Immature natural killer cell (primary cell): ENCODE results near the gene GPR34. TPM values are rescaled to one million over a fixed set of nuclear protein-coding genes. Genes with fewer than 3 reads are reported as not detected.

Experiments used
- DNase-seq, 3 donors: peaks; one replicate each; pipeline ENCODE4 v3.0.0; 2022; ENCODE audit warnings: mixed read lengths in 1 of 3
- H3K27ac Mint-ChIP-seq, 6 donors: one replicate each; pipeline ENCODE4 v1.8.0; 2020; ENCODE audit warnings: mixed read lengths in 6 of 6, mild to moderate bottlenecking in 5 of 6, inconsistent platforms in 4 of 6, moderate library complexity in 3 of 6
- H3K27me3 Mint-ChIP-seq, 3 donors: one replicate each; pipeline ENCODE4 v1.8.0; 2020 to 2021; ENCODE audit warnings: low read depth in 3 of 3, mild to moderate bottlenecking in 3 of 3, mixed read lengths in 3 of 3, moderate library complexity in 3 of 3, inconsistent platforms in 1 of 3
- H3K36me3 Mint-ChIP-seq, 3 donors: one replicate each; pipeline ENCODE4 v1.8.0; 2020; ENCODE audit warnings: mixed read lengths in 3 of 3, inconsistent platforms in 2 of 3, mild to moderate bottlenecking in 2 of 3
- H3K4me1 Mint-ChIP-seq, 2 donors: one replicate each; pipeline ENCODE4 v1.8.0; 2020; ENCODE audit warnings: inconsistent platforms in 2 of 2, mild to moderate bottlenecking in 2 of 2, mixed read lengths in 2 of 2, moderate library complexity in 1 of 2
- H3K4me3 Mint-ChIP-seq, 5 donors: one replicate each; pipeline ENCODE4 v1.8.0; 2020; ENCODE audit warnings: mild to moderate bottlenecking in 5 of 5, mixed read lengths in 5 of 5, inconsistent platforms in 3 of 5, moderate library complexity in 3 of 5
- H3K9me3 Mint-ChIP-seq, 6 donors: one replicate each; pipeline ENCODE4 v1.8.0; 2020; ENCODE audit warnings: mild to moderate bottlenecking in 6 of 6, mixed read lengths in 6 of 6, inconsistent platforms in 4 of 6, moderate library complexity in 3 of 6
- polyA plus RNA-seq, 3 donors: library from polyadenylated mRNA; unstranded; fragments of 300-500 nt; fragmentation: Illumina TruSeq; gene quantifications; one replicate each; pipeline ENCODE4 v1.2.3, GENCODE V29; 2021

GPR34 gene
- polyA plus RNA-seq, 3 donors from 2014 or later, result 2.8 to 2.9 TPM; not detected in 1

DNA sequence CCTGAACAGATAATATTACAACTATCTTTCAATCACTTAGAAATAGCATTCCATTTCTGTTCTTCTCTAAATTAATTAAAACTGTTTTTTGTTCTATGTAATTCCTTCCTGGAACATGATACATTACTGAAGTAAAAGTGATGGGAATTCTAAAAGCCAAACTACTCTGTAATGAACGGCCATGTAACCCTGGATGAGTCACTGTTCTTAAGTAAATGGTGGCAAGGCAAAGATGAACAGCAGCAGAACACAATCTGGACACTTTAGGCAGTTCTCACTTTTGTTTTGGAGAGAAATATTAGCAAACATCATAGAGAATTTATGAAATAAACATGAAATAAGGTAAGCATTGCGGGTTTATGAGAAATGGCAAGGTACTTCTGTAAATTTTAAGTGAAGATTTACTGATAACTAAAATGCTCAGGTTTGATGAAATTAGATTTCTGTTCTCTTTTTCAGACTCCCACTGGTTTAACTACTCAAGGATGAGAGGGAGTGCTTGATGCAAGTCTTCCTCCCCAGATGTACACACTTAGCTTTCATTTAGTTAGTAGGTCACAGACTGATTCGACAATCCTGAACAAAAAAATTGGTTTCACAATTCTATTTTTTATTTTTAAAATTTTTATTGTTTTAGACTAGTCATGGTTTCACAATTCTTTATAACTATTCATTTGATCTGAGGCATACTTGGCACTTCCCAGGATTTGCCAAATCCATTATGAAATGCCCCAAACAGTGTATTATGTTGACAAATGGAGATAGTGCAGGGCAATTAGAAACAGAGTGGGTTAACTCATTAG, 34.2 kb downstream of the GPR34 start:
- Mint-ChIP-seq H3K4me1 (peaks cover 62 to 74% of the 10 kb centered on the region in 2 donors), H3K27me3 (peaks cover 7 to 10% (median 9%) of the 10 kb centered on the region in 3 donors), H3K27ac (peak overlapping the region in 5 of 6 donors; percentile 2 to 45 (median 39)), H3K36me3 (peaks cover 0 to 7% (median 4%) of the 10 kb centered on the region in 3 donors), H3K9me3 (peaks cover 0 to 12% (median 7%) of the 10 kb centered on the region in 6 donors), H3K4me3 (peak overlapping the region; percentile 65 to 79 (median 70))
- no peak for DNase-seq

DNA sequence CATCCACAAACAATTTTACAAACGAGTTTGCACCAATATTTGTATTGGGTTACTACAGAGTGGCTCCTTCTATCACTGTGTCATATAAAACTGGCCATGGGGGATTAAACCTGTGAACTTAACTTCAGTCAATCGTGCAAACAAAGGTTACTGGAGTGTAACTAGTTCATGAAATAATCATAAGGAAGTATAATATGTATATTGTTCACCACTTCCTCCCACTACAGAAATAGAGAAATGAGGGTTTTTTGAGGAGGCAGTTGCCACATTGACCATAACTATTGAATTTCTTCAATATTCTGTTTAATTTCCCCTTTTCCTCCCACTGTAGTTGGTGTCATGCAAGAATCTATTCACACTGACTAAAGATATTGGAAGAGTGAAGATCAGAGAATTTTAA, 35.1 kb downstream of the GPR34 start, which contains the start of gene GPR82:
TSS of gene GPR82 (plus strand) at position 356 of the 400 bp plus-strand sequence. CDS start 2,846 bp downstream, outside the sequence.
- peak within 1 kb of the TSS in 5 of 6 donors; percentile 2 to 55 (median 41) for H3K27ac Mint-ChIP-seq
- peaks cover 7 to 8% (median 8%) of the 10 kb centered on the region in 3 donors for H3K27me3 Mint-ChIP-seq
- H3K36me3 Mint-ChIP-seq, result peaks cover 0 to 7% (median 4%) of the 10 kb centered on the region in 3 donors
- H3K4me1 Mint-ChIP-seq, result peaks cover 54 to 65% of the 10 kb centered on the region in 2 donors
- no peak for DNase-seq
- peak within 1 kb of the TSS; percentile 65 to 79 (median 70) for H3K4me3 Mint-ChIP-seq
- H3K9me3 Mint-ChIP-seq, result peaks cover 0 to 9% (median 7%) of the 10 kb centered on the region in 6 donors

DNA sequence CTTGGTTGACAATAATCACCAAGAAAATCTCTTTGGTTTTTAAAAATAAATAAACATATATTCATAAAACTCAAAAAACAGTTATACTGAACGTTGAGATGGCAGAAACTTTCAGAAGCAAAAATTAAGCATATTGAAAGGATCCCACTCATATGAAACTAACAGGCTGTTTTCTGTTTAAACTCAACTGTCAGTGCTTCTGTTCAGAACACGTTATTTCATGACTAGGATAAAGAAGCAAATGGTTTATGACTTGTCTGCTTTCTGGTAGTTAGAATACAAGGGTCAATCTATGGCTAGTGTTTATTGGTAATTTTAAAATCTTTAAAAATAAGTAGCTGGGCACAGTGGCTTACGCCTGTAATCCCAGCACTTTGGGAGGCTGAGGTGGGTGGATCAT, 39.4 kb downstream of the GPR34 start:
- no peak for DNase-seq
- Mint-ChIP-seq H3K27me3 (peaks cover 0 to 6% (median 5%) of the 10 kb centered on the region in 3 donors), H3K4me3 (no peak overlapping the region), H3K4me1 (peaks cover 23 to 43% of the 10 kb centered on the region in 2 donors), H3K36me3 (peaks cover 0 to 11% (median 0%) of the 10 kb centered on the region in 3 donors), H3K9me3 (no peaks in the 10 kb centered on the region), H3K27ac (no peak overlapping the region)

DNA sequence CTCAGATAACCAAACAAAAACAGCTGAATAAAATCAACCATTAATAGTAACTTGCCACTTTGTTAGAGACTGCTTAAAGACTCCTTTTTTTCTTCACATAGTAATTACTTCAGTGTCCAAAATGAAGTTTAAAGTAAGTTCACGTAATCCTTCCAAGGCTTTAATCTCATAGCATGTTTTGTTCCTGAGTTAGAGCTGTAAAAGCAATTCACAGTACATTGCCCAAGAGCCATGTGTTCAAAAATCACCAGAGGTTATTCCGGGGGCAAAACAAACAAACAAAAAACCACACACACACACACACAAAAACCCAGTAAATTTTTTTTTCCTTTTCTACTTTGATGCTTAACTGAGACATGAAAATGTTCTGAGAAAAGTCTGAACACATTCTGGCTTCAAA, 41.3 kb downstream of the GPR34 start:
- Mint-ChIP-seq H3K27ac (peak overlapping the region in 2 of 6 donors; percentile 16 to 39), H3K9me3 (no peaks in the 10 kb centered on the region), H3K27me3 (peaks cover 0 to 6% (median 5%) of the 10 kb centered on the region in 3 donors), H3K4me1 (peaks cover 26 to 46% of the 10 kb centered on the region in 2 donors), H3K4me3 (peak overlapping the region in 3 of 5 donors; percentile 5 to 43 (median 35)), H3K36me3 (peaks cover 0 to 11% (median 0%) of the 10 kb centered on the region in 3 donors)
- no peak for DNase-seq

DNA sequence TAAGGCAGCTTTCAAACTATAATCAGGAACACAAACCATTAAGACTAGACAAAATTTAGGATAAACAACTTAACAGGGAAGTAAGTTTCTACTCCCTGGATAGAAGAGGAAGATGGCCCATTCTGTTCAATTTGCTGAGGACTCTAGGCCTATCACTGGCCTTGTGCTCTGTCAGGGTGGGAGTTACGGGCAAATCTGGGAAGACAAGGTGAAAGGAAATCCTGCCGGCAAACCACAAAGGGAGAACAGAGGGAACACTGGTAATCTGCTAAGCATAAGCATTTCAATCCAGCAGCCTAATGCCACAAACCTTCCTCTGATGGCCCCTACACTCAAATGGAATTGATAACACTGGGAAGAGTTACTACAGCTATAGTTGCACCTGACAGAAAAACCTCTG, 43.5 kb downstream of the GPR34 start:
- Mint-ChIP-seq H3K36me3 (peaks cover 0 to 7% (median 0%) of the 10 kb centered on the region in 3 donors), H3K4me3 (peak overlapping the region in 1 of 5 donors; percentile 2), H3K27me3 (peaks cover 3 to 6% (median 6%) of the 10 kb centered on the region in 3 donors), H3K27ac (peak overlapping the region in 3 of 6 donors; percentile 2 to 51 (median 6)), H3K4me1 (peaks cover 32 to 58% of the 10 kb centered on the region in 2 donors), H3K9me3 (no peaks in the 10 kb centered on the region)
- no peak for DNase-seq

DNA sequence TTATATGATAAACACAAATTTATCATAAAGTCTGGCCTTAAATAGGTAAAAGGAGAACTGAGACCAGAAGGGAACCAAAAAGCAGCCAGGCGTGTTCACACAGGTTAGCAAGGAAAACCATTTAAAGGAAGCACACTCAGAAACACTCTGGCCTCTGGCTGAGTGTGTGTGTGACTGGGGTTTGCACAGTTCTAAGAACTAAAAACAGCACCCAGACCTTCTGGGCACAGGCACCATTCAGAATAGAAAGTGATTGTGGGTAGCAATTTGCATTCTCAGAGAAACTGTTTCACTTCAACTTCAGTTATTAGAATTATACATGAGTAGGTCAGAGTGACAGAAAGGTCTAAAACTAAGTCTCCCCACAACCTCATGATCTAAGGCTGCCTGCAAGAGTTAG, 45.2 kb downstream of the GPR34 start:
- DNase-seq, result peak; percentile 44 to 55 (median 55)
- H3K27me3 Mint-ChIP-seq, result peaks cover 6 to 7% (median 7%) of the 10 kb centered on the region in 3 donors
- H3K36me3 Mint-ChIP-seq, result peaks cover 0 to 5% (median 0%) of the 10 kb centered on the region in 3 donors
- peaks cover 33 to 56% of the 10 kb centered on the region in 2 donors for H3K4me1 Mint-ChIP-seq
- no peaks in the 10 kb centered on the region for H3K9me3 Mint-ChIP-seq
- H3K4me3 Mint-ChIP-seq, result peak overlapping the region; percentile 56 to 88 (median 63)
- H3K27ac Mint-ChIP-seq, result peak overlapping the region; percentile 64 to 84 (median 72)

DNA sequence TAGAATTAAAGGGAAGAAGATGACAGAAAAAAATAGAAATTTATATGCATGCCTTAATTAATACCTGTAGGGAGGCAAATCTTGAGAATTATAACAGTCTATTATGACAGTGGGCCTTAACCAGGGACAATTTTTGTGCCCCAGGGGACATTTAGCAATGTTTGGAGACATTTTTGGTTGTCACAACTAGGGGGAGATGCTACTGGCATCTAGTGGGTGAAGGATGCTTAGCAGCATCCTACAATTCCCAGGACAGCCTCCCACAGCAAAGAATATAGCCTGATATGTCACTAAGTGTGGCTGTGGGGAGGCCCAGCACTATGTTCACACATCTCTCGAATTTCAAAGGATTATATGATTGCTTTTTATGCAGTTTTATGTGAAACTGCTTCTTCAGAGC, 45.8 kb downstream of the GPR34 start:
- peaks cover 33 to 56% of the 10 kb centered on the region in 2 donors for H3K4me1 Mint-ChIP-seq
- H3K4me3 Mint-ChIP-seq, result peak overlapping the region; percentile 56 to 88 (median 63)
- peaks cover 0 to 5% (median 0%) of the 10 kb centered on the region in 3 donors for H3K36me3 Mint-ChIP-seq
- peak overlapping the region; percentile 64 to 84 (median 72) for H3K27ac Mint-ChIP-seq
- no peaks in the 10 kb centered on the region for H3K9me3 Mint-ChIP-seq
- H3K27me3 Mint-ChIP-seq, result peaks cover 4 to 7% (median 7%) of the 10 kb centered on the region in 3 donors
- DNase-seq, result peak in 1 of 3 donors; percentile 21

DNA sequence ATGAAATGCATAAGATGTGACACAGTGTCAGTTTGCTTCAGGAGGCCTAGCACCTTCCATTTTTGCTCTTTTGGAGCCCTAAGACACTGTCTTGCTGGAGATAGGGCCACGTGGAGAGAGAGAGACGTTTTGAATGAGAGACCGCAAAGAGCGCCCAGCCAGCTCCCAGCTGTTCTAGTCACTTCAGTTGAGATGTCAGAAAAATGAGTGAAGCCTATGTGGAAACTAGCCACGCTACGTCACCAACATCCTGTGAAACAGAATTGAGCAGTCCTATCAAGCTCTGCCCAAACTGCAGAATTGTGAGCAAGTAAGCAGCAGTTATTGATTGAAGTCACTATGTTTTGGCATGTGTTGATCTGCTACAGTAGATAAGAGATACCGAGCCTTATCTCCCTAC, 48.3 kb downstream of the GPR34 start:
- Mint-ChIP-seq H3K4me3 (peak overlapping the region in 4 of 5 donors; percentile 1 to 68 (median 16)), H3K27ac (peak overlapping the region in 2 of 6 donors; percentile 25 to 48), H3K9me3 (no peaks in the 10 kb centered on the region), H3K27me3 (peaks cover 2 to 7% (median 7%) of the 10 kb centered on the region in 3 donors), H3K36me3 (peaks cover 0 to 4% (median 0%) of the 10 kb centered on the region in 3 donors), H3K4me1 (peaks cover 29 to 51% of the 10 kb centered on the region in 2 donors)
- DNase-seq, result peak; percentile 32 to 55 (median 42)

DNA sequence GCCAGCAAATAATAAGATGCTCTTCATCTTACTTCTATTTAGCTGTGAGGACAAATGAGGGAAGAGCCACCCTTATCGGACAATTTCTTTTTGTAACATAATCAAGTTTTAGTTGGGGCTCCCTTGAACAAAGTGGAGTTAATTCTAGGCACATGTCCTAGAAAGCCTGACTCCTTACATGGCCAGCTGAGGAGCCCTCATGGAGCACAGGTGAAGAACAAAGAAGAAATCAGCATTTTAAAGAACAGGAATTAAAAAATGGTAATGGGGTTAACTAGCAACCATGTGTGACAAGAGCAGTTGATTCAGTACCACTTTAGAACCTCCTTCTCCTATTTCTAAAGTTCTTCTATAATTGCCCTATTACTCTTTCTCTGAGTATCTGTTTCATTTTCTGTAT, 51.1 kb downstream of the GPR34 start:
- Mint-ChIP-seq H3K4me1 (peaks cover 14 to 33% of the 10 kb centered on the region in 2 donors), H3K36me3 (no peaks in the 10 kb centered on the region), H3K4me3 (no peak overlapping the region), H3K27ac (no peak overlapping the region), H3K27me3 (peaks cover 2 to 9% (median 7%) of the 10 kb centered on the region in 3 donors), H3K9me3 (no peaks in the 10 kb centered on the region)
- no peak for DNase-seq

Other genes with a start within 250 kb of the GPR34 start
- gene NYX, start 241.6 kb upstream of the GPR34 start, polyA plus RNA-seq, result not detected
- gene GPR82, start 35.2 kb downstream of the GPR34 start, polyA plus RNA-seq, result 1 to 10 TPM; 5.5 to 7.2 (median 5.7) TPM
- gene CASK, start 234.6 kb downstream of the GPR34 start, polyA plus RNA-seq, result 1 to 10 TPM; 3.0 to 7.0 (median 3.2) TPM